OCI-LY1 (cell line): ENCODE measurements around the gene LIMCH1.

Experiments
- EZH2 ChIP-seq: fragments of 200-600 bp; sonication (generic), shearing (Covaris generic); IDR thresholded peaks from 2 replicates; pipeline ENCODE4 v1.8.0; 2017; ENCODE audit warnings: borderline replicate concordance, mixed run types, mild to moderate bottlenecking, antibody characterized with exemption, low read length, moderate library complexity, mixed read lengths
- TF ChIP-seq, protein P1 (sequence below): fragments of 200-600 bp; sonication (generic), shearing (Covaris generic); IDR thresholded peaks from 2 replicates; pipeline ENCODE4 v1.5.1; 2017; ENCODE audit warnings: mild to moderate bottlenecking, antibody characterized with exemption, low read length, moderate library complexity, mixed read lengths

DNA sequence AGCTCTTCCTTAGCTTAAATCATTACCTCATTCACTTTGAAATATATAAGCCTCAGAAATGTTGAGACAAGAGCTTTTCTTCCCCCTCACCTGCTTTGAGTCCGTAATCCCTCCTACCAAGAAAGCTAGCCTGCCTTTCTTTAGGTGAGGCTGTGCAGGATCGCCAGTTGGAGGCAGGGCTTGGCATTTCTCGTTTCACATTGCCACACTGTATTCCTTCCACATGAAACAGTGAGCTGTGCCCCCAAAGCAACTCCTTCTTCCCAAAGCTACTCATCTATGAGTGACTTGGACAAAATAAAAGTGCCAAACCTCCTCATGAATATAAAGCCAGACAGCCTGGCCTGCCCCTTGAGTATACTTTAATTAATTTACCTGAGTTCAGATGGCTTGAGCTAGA is 86.8 kb downstream of the LIMCH1 start:
- TF ChIP-seq, protein P1, sequence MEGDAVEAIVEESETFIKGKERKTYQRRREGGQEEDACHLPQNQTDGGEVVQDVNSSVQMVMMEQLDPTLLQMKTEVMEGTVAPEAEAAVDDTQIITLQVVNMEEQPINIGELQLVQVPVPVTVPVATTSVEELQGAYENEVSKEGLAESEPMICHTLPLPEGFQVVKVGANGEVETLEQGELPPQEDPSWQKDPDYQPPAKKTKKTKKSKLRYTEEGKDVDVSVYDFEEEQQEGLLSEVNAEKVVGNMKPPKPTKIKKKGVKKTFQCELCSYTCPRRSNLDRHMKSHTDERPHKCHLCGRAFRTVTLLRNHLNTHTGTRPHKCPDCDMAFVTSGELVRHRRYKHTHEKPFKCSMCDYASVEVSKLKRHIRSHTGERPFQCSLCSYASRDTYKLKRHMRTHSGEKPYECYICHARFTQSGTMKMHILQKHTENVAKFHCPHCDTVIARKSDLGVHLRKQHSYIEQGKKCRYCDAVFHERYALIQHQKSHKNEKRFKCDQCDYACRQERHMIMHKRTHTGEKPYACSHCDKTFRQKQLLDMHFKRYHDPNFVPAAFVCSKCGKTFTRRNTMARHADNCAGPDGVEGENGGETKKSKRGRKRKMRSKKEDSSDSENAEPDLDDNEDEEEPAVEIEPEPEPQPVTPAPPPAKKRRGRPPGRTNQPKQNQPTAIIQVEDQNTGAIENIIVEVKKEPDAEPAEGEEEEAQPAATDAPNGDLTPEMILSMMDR, result no peak
- TF ChIP-seq EZH2, result no peak
